Testis (tissue), 2 donors: ENCODE measurements around the gene AKNAD1.

Experiments used
- POLR2A ChIP-seq: fragments of 450-650 bp; IDR thresholded peaks from one replicate; pipeline ENCODE4 v1.6.1; 2017; ENCODE audit warnings: antibody characterized with exemption, mild to moderate bottlenecking, moderate library complexity
- TF ChIP-seq, protein P1 (sequence below), 3 experiments: fragments of 450-650 bp in 2 of 3; fragments of 200-600 bp in 1 of 3; sonication (generic) in 1 of 3; IDR thresholded peaks; one replicate each; pipeline ENCODE4 v1.5.1; 2016 to 2019; ENCODE audit warnings: antibody characterized with exemption in 3 of 3, mild to moderate bottlenecking in 2 of 3, moderate library complexity in 1 of 3

DNA sequence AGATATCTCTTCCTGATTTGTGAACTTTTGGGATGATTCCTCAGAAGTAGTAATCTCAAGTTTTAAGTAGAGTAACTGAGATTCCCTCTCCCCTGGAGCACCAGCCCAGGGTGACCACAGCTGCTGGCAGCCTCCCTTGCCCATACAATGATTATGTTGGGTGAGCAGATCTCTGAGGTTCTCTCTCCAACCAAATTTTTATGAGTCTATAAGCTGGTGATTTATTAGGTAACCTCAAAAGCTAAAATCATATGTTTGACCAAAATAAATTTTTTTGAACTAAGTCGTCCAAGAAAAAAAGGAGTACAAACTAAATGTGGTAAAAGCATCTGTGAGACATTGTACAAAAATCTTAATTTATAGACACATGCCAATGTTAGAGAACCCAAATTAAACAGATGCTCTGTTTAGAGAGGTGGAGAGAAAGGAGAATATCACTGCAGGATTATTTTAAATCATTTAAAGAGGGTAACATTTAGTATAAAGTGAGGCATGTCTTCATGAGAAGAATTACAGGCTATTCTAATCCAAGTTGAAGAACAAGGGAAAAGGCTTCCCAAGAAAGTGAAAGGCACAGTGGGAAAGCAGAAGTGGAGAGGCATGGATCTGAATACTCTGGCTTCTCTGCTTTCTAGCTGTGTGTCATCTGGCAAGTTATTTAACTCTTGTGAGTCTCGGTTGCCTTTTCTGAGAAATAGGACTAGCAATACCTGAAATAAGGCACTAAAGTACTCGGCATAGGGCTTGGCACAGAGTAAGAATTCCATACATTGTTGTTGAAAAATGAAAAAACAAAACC, 2.5 kb downstream of the AKNAD1 start:
- TF ChIP-seq, protein P1, sequence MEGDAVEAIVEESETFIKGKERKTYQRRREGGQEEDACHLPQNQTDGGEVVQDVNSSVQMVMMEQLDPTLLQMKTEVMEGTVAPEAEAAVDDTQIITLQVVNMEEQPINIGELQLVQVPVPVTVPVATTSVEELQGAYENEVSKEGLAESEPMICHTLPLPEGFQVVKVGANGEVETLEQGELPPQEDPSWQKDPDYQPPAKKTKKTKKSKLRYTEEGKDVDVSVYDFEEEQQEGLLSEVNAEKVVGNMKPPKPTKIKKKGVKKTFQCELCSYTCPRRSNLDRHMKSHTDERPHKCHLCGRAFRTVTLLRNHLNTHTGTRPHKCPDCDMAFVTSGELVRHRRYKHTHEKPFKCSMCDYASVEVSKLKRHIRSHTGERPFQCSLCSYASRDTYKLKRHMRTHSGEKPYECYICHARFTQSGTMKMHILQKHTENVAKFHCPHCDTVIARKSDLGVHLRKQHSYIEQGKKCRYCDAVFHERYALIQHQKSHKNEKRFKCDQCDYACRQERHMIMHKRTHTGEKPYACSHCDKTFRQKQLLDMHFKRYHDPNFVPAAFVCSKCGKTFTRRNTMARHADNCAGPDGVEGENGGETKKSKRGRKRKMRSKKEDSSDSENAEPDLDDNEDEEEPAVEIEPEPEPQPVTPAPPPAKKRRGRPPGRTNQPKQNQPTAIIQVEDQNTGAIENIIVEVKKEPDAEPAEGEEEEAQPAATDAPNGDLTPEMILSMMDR (IDR thresholded peaks at IDR 0.05), result no peak
- TF ChIP-seq POLR2A, result no peak
